22Rv1 (cell line): ENCODE measurements around the gene DYNLT1.

ENCODE experiments used
- H3K27ac ChIP-seq: fragments of 450-650 bp; 2 replicates; pipeline ENCODE4 v1.5.1; 2017
- ZFX ChIP-seq: fragments of 450-650 bp; IDR thresholded peaks from 2 replicates; pipeline ENCODE4 v1.6.1; 2017; ENCODE audit warnings: antibody characterized with exemption, borderline replicate concordance
- TF ChIP-seq, protein P1 (sequence below): fragments of 450-650 bp; IDR thresholded peaks from 2 replicates; pipeline ENCODE4 v1.5.1; 2017; ENCODE audit warnings: mild to moderate bottlenecking

The DYNLT1 gene

DNA sequence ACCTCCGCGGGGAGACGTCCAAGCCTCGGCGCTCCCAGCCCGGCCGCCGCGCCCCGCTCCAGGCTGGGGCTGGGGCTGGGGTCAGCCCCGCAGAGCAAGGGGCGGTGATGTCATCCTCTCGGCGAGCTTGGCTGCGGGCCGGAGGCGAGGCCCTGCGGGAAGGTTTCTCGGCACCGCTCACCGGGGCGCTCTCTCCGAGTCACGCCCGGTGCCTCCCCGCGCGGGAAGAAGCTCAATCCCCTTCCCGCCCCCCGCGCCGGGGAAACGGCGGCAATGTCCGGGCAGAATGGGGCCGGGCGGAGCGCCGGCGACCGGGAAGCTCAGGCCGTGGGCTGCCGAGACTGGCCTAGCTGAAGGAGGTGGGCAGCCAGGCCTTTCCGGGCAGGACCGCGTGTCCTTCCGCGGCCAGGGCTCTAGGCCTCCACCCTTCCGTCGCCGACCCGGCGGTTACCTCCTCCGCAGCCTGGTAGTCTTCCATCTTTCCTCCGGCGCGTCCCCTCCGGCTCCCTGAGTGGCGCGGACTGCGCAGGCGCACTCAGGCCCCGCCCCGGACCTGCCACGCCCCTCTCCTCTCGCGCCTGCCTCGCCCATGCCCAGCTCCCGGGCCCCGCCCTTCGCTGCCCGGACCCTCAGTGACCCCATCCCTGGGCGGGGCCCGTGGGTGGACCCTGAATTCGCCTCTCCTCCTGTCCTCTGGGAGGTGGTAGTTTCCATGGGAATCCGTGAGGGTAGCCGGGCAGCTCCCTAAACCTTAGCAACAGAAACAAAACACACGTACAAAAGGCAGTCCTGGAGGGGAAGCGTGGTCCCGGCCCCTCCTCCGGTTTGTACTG lies at the start of gene DYNLT1:
DYNLT1 (minus strand) TSS at position 513 of the 833 bp plus-strand sequence; CDS start at position 478, 35 bp downstream.
- TF ChIP-seq, protein P1, sequence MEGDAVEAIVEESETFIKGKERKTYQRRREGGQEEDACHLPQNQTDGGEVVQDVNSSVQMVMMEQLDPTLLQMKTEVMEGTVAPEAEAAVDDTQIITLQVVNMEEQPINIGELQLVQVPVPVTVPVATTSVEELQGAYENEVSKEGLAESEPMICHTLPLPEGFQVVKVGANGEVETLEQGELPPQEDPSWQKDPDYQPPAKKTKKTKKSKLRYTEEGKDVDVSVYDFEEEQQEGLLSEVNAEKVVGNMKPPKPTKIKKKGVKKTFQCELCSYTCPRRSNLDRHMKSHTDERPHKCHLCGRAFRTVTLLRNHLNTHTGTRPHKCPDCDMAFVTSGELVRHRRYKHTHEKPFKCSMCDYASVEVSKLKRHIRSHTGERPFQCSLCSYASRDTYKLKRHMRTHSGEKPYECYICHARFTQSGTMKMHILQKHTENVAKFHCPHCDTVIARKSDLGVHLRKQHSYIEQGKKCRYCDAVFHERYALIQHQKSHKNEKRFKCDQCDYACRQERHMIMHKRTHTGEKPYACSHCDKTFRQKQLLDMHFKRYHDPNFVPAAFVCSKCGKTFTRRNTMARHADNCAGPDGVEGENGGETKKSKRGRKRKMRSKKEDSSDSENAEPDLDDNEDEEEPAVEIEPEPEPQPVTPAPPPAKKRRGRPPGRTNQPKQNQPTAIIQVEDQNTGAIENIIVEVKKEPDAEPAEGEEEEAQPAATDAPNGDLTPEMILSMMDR, result no peak
- no peak for TF ChIP-seq ZFX
- H3K27ac ChIP-seq, result peak within 1 kb of the TSS; percentile 82

DNA sequence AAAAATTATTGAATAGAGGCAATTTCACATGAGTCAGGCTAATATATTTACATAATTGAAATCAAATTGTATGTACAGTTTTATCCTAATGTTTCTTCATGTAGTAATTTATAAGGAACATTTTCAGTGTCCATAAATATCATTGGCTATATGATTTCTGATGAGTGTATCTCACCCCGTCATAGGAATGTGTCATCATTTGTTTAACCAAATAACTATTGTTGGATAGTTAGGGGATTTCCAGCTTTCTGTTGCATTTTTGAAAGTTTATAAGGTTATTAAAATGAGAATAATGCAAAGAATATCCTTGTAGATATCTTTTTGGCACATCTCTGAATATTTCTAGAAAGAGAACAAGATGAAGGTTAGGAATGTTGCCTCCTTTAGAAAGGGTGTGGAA lies 44.3 kb upstream of the DYNLT1 start:
- no peak for TF ChIP-seq ZFX
- TF ChIP-seq, protein P1, result no peak
- H3K27ac ChIP-seq, result no peak overlapping the region

DNA sequence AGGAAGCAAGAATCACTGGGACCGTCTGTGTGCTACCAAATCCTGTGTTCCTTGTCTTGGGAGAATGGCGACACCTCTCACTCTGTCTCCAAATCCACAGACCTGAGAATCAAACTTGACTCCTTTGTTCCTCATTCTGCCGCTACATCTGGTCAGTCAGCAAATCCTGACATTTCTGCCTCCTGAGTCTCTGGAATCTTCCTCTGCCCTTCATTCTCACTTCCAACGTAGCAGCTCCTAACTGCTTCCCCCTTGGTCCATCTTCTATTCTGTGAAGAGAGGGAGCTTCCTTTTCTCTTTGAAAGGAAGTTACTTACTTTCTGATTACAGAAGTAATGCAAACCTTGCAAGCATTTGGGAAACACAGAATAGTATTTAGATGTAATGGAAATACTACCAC lies 43.0 kb upstream of the DYNLT1 start:
- H3K27ac ChIP-seq, result no peak overlapping the region
- TF ChIP-seq ZFX, result no peak
- TF ChIP-seq, protein P1, result no peak

DNA sequence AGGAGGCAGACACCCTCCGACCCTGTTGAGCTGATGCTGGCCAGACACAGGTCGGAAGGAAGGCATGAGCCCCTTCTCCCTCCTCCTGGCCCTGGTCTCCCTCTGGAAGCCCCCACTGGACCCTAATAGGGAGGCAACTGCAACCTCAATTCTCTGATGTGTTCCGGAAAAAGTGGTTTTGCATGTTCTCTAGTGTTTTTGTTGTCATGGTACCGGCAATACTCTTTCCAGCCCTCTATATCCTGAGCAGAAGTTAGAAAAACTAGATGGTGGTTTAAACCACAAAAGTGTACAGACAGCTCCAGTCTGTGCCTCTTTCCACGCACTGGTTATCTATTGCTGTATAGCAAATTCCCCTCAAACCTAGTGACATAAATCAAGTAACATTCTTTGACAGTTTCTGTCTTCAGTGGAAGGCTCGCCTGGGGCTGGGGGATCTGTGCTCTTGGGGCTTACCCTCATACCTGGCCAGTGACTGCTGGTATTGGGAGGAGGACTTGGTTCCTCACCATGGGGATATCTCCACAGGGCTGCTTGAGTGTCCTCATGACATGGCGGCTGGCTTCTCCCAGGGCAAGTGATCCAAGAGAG lies 42.3 kb upstream of the DYNLT1 start:
- TF ChIP-seq ZFX, result no peak
- TF ChIP-seq, protein P1, result no peak
- no peak overlapping the region for H3K27ac ChIP-seq

DNA sequence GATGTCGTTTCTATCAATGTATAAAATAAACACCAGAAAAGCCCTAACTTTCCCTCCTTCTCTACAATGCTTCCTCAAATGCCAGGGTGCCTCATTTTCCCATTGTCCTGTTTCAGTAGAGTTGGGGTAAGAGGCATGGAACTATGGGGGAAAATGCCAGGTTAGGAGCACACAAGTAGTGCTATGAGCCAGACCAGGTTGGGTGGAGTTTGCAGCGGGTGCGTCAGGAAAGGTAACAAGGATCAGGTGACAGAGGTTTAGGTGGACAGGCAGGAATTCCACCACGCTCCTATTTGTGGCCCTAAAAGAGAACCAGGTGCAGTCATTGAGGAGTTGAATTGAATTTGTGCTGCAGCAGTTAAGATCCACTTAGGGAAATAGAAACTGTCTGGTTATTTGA lies 41.8 kb upstream of the DYNLT1 start:
- no peak overlapping the region for H3K27ac ChIP-seq
- TF ChIP-seq, protein P1, result no peak
- TF ChIP-seq ZFX, result no peak

DNA sequence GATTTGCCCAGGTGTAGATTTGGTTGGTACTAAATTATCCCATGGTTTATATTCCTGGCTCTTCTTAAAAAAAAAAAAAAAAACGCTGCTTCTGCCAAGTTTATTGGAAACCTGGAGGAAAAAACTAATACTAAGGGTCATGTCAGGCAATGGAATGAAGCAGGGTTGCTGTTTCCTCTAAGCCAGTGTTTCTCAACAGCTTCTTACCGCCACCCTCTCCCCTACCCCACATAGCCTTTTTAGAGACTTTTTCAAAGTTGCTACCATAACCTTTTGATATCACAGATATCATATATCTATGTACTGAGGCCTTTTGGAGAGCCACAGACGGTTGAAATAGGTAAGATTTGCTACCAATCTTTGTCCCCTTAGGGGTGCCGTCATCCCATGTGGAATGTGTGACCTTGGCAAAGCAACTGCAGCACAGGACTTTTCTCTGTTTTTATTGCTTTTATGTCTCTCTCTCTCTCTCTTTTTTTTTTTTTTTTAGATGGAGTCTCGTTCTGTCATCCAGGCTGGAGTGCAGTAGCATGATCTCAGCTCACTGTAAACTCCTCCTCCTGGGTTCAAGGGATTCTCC lies 40.3 kb upstream of the DYNLT1 start:
- no peak overlapping the region for H3K27ac ChIP-seq
- TF ChIP-seq, protein P1, result no peak
- TF ChIP-seq ZFX, result no peak

DNA sequence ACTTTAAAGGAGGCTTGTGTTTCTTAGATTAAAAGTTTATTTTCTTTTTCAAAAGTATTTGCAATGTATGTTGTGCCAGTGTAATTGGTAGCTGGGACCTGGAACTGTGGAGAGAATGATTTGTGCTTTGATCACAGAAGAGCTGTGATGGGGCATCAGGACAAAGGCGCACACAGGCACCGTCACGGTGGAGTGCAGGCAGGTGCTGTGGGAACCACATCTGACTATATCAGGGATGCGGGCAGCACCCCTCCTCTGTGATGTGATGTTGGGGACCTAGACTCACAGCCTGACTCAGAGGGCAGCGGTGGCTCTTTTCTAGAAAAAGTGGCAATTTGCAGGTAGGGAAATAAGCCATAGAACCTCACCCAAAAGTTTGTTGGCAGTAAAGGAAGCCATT lies 39.8 kb upstream of the DYNLT1 start:
- no peak overlapping the region for H3K27ac ChIP-seq
- TF ChIP-seq, protein P1, result no peak
- no peak for TF ChIP-seq ZFX
